NB4 (cell line): ENCODE measurements around the gene RCAN2.

Experiments
- POLR2A ChIP-seq: IDR thresholded peaks from 2 replicates; pipeline ENCODE4 v1.6.1; 2011; ENCODE audit warnings: mild to moderate bottlenecking; ENCODE audit not compliant: insufficient read length; ENCODE audit errors: extremely low read depth
- TF ChIP-seq, protein P1 (sequence below): IDR thresholded peaks from one replicate; pipeline ENCODE4 v1.5.1; 2012; ENCODE audit warnings: low read depth, low read length

DNA sequence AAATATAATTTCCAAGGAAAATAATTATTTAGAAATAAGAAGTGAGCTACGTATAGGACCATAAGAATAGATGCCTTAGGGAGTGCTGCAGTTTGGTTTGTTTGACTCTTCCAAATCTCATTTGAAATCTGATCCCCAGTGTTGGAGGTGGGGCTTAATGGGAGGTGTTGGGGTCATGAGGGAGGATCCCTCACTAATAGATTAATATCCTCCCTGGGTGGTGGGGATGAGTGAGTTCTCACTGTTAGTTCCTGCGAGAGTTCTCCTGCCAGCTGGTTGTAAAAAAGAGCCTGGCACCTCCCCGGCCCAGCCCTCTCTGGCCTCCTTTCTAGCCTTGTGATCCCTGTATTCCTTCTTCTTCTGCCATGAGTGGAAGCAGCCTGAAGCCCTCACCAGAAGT is 69.3 kb downstream of the RCAN2 start:
- TF ChIP-seq POLR2A, result no peak
- TF ChIP-seq, protein P1, sequence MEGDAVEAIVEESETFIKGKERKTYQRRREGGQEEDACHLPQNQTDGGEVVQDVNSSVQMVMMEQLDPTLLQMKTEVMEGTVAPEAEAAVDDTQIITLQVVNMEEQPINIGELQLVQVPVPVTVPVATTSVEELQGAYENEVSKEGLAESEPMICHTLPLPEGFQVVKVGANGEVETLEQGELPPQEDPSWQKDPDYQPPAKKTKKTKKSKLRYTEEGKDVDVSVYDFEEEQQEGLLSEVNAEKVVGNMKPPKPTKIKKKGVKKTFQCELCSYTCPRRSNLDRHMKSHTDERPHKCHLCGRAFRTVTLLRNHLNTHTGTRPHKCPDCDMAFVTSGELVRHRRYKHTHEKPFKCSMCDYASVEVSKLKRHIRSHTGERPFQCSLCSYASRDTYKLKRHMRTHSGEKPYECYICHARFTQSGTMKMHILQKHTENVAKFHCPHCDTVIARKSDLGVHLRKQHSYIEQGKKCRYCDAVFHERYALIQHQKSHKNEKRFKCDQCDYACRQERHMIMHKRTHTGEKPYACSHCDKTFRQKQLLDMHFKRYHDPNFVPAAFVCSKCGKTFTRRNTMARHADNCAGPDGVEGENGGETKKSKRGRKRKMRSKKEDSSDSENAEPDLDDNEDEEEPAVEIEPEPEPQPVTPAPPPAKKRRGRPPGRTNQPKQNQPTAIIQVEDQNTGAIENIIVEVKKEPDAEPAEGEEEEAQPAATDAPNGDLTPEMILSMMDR, result no peak
